ENCODE results near the gene VPS8.
A peak's percentile ranks its signal among the peaks of the same experiment; 100 is the strongest.

Gene VPS8

DNA sequence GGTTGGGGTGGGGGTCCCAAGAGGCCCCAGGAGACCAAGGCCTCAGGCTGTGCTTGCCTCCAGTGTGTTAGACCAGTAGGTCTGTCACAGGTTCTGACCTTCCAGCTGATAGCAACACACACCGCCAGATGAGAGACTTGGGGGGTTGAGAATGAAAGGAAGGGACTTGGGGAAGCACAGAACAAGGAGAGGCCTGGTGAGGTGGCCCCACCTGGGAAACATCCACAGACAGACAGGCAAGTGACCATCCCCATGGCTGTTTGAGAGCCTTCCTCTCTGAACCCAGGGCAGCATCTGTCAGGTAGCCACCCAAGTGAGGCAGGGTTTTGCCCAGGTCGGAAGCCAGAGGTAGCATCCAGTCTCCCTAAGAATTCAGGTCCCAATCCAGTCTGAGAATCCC is 35.0 kb upstream of the VPS8 start:
- Mint-ChIP-seq H3K4me3 (no peak overlapping the region), H3K27ac (no peak overlapping the region), H3K36me3 (no peaks in the 10 kb centered on the region), H3K9me3 (no peaks in the 10 kb centered on the region), H3K27me3 (peaks cover 52% of the 10 kb centered on the region), H3K4me1 (peaks cover 6% of the 10 kb centered on the region)
- ATAC-seq = no peak

DNA sequence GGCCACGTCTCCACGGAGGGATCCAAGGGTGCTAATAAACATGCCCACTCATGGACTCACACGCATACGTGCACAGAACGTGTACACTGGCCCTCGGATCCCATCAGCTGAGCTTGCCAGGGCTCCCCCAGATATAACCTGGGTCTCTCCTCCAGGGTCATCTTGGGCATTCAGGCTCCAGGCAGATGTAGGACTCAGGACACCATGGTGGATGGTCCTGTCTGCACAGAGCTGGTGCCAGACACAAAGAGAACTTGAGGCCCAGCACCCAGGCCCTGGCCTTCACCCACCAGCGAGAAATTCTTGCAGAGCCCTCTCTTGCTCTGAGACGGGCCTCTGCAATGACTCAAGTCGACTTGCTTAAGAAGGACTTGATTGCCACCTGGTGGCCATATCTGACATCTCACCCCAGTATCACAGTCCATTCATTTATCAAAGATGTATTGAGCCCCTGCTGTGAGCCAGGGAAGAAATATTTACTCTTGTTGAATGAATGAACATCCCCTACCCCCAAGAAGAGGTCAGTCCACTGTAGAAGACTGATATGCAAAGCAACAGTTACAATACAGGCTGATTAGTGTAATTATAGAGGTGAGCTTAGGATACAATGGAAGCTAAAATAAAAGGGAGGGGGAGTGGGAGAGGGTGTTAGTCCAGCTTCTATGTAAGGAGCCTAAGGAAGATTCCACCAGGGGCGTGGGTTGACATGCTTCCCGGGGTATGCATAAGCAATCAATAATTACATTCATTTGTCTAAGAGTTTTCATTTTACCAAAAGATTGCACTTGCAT is 34.2 kb upstream of the VPS8 start:
- Mint-ChIP-seq H3K4me3 (no peak overlapping the region), H3K4me1 (peaks cover 2% of the 10 kb centered on the region), H3K27ac (no peak overlapping the region), H3K9me3 (no peaks in the 10 kb centered on the region), H3K27me3 (peaks cover 54% of the 10 kb centered on the region), H3K36me3 (no peaks in the 10 kb centered on the region)
- peak; percentile 88 for ATAC-seq

DNA sequence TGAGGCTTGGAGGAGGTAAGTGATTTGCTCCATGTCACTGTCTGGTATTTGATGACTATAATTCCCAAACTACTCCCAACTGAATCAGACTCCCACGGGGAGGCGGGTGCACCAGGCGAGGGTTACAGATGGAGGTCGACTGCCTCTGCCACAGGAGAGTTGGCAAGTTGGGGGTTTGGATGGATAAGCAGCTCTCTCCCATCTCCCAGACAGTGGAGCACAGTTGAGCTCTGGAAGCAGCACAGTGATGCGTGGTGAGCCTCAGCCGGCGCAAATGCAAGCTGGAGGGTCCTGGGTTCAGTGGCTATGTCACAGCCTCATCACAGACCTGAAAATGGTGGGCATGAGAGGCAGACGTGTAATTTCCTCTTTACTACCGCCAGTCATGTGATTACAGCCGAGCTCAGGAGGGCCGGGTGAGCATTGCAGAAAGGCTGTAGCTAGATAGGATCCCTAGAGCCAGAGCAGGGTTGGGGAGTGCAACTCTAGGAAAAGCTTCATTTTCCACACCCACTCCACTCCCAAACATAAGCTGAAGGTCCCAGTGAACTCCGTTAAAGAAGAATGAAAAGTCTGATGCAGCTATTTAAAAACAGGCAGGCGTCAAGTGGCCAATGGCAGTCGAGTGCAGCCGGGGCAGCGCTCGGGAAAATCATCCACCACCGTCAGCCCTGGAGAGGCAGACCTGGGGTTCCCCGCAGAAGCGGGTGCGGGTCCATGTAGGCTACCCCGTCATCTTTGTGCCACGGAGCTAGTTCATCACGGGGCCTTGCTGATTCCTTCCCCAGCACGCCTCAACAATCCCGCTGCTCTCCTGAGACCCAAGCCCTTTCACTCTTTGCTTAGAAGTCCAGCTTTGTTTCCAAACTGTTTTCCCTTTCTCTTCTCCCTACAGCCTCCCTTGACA is 33.3 kb upstream of the VPS8 start:
- no peak for ATAC-seq
- Mint-ChIP-seq H3K9me3 (no peaks in the 10 kb centered on the region), H3K36me3 (no peaks in the 10 kb centered on the region), H3K4me3 (no peak overlapping the region), H3K4me1 (no peaks in the 10 kb centered on the region), H3K27ac (no peak overlapping the region), H3K27me3 (peaks cover 63% of the 10 kb centered on the region)

- no peak for ATAC-seq
- H3K27ac Mint-ChIP-seq = no peak overlapping the region
- H3K36me3 Mint-ChIP-seq = no peaks in the 10 kb centered on the region
- no peaks in the 10 kb centered on the region for H3K9me3 Mint-ChIP-seq
- no peak overlapping the region for H3K4me3 Mint-ChIP-seq
- H3K4me1 Mint-ChIP-seq = peaks cover 14% of the 10 kb centered on the region
- peaks cover 75% of the 10 kb centered on the region for H3K27me3 Mint-ChIP-seq
Observed at GRCh38 chr3:184780981-184781515, 30.9 kb upstream of the VPS8 start.

DNA sequence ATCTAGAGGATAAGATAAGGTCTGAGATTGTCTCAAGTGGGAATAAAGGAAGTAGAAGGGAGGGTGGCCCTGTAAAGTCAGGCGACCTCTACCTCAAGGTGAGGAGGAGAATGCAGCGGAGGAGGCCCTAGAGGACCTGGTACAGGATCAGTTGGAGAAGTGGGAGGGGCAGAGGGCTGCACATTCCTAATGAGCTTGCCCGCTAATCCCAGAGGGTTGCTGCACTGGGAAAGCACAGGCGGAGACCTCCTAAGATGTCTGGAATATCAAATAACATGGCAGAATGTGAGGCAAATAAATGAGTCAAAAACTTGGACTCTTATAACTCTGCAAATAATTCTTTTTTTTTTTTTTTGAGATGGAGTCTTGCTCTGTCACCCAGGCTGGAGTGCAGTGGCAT is 30.2 kb upstream of the VPS8 start:
- no peak overlapping the region for H3K4me3 Mint-ChIP-seq
- H3K9me3 Mint-ChIP-seq = no peaks in the 10 kb centered on the region
- peaks cover 14% of the 10 kb centered on the region for H3K4me1 Mint-ChIP-seq
- ATAC-seq = no peak
- H3K27me3 Mint-ChIP-seq = peaks cover 72% of the 10 kb centered on the region
- H3K27ac Mint-ChIP-seq = no peak overlapping the region
- H3K36me3 Mint-ChIP-seq = no peaks in the 10 kb centered on the region

DNA sequence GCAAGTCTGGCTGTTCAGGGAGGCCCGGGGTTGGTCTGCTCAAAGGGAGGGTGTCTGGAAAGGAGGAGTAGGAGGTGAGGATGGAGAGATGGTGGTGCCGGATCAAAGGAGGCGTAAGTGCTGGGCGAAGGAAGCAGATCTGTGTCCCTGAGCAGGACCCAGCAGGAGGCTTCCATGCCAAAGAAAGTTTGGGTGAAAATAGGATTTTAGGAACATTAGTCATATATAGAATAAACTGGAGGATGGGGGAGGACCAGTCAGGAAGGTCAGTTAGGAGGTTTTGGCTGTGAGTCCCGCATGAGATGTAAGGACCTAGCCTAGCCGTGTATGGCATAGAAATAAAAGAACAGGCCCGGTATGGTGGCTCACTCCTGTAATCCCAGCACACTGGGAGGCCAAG is 28.6 kb upstream of the VPS8 start:
- H3K27ac Mint-ChIP-seq = no peak overlapping the region
- H3K27me3 Mint-ChIP-seq = peaks cover 62% of the 10 kb centered on the region
- H3K36me3 Mint-ChIP-seq = no peaks in the 10 kb centered on the region
- no peak overlapping the region for H3K4me3 Mint-ChIP-seq
- ATAC-seq = no peak
- H3K4me1 Mint-ChIP-seq = peaks cover 14% of the 10 kb centered on the region
- no peaks in the 10 kb centered on the region for H3K9me3 Mint-ChIP-seq

- H3K4me3 Mint-ChIP-seq = no peak overlapping the region
- no peak for ATAC-seq
- H3K27me3 Mint-ChIP-seq = peaks cover 46% of the 10 kb centered on the region
Observed at GRCh38 chr3:184784731-184785500, 27.1 kb upstream of the VPS8 start.

DNA sequence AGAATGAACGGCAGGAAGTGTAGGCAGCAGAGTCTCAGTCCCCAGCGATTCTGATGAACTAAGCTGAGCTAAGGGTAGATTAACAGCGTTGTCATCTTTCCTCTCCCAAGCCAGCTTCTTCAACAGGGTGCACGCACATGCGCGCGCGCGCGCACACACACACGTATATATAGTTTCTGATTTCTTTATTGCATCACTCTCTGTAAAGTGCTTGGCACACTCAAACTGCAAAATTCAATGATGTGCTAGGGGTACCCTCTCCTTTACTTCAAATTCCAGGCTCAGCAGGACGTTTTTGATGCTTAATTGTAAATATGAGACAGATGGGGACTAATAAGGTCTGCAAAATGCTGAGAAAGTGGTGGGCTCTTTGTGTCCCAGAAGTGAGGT is 26.1 kb upstream of the VPS8 start:
- no peaks in the 10 kb centered on the region for H3K36me3 Mint-ChIP-seq
- H3K27me3 Mint-ChIP-seq = peaks cover 37% of the 10 kb centered on the region
- peaks cover 14% of the 10 kb centered on the region for H3K4me1 Mint-ChIP-seq
- no peak for ATAC-seq
- no peaks in the 10 kb centered on the region for H3K9me3 Mint-ChIP-seq
- H3K4me3 Mint-ChIP-seq = no peak overlapping the region
- H3K27ac Mint-ChIP-seq = no peak overlapping the region

More at GRCh38 chr3:184784731-184785500, 27.1 kb upstream of the VPS8 start:
- H3K4me1 Mint-ChIP-seq = peaks cover 14% of the 10 kb centered on the region
- H3K36me3 Mint-ChIP-seq = no peaks in the 10 kb centered on the region
- no peaks in the 10 kb centered on the region for H3K9me3 Mint-ChIP-seq
- no peak overlapping the region for H3K27ac Mint-ChIP-seq

DNA sequence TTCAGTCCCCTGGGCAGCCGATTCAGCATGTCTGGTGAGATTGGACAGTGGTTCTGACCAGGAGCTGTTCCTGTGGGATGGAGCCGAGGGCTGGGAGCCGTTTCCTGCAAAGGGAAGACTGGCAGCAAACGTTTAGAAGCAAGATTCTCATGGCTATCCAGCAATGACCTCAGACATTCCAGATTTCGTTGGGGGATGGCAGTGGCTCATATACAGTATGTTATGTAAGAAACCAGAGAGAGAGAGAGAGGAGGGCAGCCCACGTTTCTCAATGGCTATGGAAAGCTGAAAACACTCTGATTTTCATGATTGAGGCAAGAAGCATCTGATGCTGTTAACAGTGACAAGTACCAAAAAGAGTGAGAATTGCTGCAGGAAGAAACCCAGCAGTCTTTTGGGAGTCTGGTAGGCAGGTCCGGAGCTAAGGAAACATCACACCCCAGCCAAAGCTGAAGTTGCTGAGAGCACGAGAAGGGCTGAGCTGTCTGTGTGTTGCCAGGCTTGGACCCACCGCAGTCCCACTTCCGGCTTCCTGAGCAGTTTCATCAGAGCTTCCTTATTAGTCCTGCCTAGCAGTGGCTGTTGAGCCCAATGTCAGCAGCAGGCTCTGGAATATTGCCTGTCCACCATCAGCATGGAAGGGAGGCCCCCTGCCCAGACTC is 25.6 kb upstream of the VPS8 start:
- H3K27ac Mint-ChIP-seq = no peak overlapping the region
- H3K36me3 Mint-ChIP-seq = no peaks in the 10 kb centered on the region
- H3K27me3 Mint-ChIP-seq = peaks cover 31% of the 10 kb centered on the region
- no peak for ATAC-seq
- peaks cover 14% of the 10 kb centered on the region for H3K4me1 Mint-ChIP-seq
- no peak overlapping the region for H3K4me3 Mint-ChIP-seq
- H3K9me3 Mint-ChIP-seq = no peaks in the 10 kb centered on the region

DNA sequence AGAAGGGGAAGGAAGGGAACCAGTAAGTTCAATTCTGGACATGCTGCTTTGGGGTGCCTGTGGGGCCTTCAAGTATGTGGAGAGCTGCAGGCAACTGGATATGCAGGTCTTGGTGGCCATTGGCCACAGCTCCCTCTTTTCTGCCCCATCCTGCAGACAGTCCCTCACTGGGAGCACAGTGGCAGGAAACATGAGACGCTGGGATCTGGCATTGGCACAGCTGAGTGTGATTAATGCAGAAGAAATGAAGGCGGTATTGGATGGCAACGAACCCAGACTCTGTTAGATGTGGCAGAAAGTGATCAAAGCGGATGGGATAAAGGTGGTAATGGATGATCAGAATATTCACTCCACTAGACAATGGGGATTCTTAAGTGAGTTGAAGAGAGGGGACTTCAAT is 23.2 kb upstream of the VPS8 start:
- no peak for ATAC-seq
- Mint-ChIP-seq H3K4me1 (peaks cover 14% of the 10 kb centered on the region), H3K27ac (no peak overlapping the region), H3K27me3 (peaks cover 15% of the 10 kb centered on the region), H3K36me3 (no peaks in the 10 kb centered on the region), H3K4me3 (no peak overlapping the region), H3K9me3 (no peaks in the 10 kb centered on the region)

GRCh38 chr3:184789314-184789998 is 22.5 kb upstream of the VPS8 start:
- Mint-ChIP-seq H3K9me3 (no peaks in the 10 kb centered on the region), H3K4me3 (no peak overlapping the region), H3K27me3 (peaks cover 16% of the 10 kb centered on the region), H3K27ac (no peak overlapping the region), H3K4me1 (peaks cover 13% of the 10 kb centered on the region), H3K36me3 (no peaks in the 10 kb centered on the region)
- no peak for ATAC-seq

DNA sequence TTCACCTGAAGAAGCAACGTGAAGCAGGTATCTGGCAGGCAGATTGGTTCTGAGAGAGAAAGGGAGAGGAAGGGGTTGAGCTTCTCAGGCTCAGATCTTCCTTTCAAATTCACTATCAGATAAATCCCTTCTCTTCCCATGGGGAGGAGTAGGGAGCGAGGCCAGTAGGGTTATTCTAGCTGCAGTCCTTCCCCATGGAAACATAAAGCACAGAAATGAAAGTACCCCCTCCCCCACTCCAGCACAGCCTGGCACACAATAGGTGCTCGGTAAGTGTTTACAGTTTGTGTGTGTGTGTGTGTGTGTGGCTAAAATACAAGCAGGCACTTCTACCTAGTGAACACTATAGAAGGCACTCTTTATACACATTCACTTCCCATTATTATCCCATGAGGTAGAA is 20.8 kb upstream of the VPS8 start:
- Mint-ChIP-seq H3K27me3 (peaks cover 11% of the 10 kb centered on the region), H3K9me3 (no peaks in the 10 kb centered on the region), H3K27ac (no peak overlapping the region), H3K4me3 (no peak overlapping the region), H3K36me3 (no peaks in the 10 kb centered on the region), H3K4me1 (no peaks in the 10 kb centered on the region)
- ATAC-seq = no peak

DNA sequence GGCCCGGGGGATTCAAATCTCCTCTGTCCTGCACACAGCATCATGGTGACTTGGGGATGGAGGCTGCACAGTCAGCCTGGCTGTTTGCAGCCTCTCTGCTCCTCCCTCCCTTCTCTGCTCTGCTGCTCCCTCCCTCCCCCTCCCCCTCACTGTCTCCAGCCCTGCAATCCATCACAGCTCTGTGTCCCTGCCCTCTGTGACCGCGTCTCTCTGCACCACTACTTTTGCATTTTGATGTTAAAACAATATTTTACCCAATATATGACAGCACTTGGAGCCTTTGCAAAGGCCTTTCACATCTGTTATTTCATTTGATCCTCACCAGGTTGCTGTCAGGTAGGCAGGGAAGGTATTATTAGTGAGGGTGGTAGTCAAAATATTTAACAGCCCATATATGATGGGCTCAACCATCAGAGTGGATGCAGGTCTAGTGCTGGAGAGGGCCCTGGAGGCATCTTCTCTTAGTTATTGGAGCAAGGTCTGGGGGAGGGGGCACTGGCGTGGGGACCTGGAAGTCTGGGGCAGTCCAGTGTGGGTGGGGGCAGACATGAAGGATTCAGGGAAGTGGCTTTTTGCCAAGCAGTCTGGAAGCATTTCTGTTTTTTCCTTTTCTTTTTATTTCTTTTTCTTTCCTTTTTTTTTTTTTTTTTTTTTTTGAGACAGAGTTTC is 16.3 kb upstream of the VPS8 start:
- H3K27me3 Mint-ChIP-seq = peaks cover 41% of the 10 kb centered on the region
- H3K27ac Mint-ChIP-seq = no peak overlapping the region
- H3K36me3 Mint-ChIP-seq = no peaks in the 10 kb centered on the region
- H3K4me1 Mint-ChIP-seq = no peaks in the 10 kb centered on the region
- H3K9me3 Mint-ChIP-seq = no peaks in the 10 kb centered on the region
- H3K4me3 Mint-ChIP-seq = no peak overlapping the region
- peak; percentile 27 for ATAC-seq

GRCh38 chr3:184796551-184796950 is 15.4 kb upstream of the VPS8 start:
- H3K27ac Mint-ChIP-seq = no peak overlapping the region
- peaks cover 50% of the 10 kb centered on the region for H3K27me3 Mint-ChIP-seq
- no peak for ATAC-seq
- H3K4me1 Mint-ChIP-seq = no peaks in the 10 kb centered on the region
- no peaks in the 10 kb centered on the region for H3K36me3 Mint-ChIP-seq
- no peaks in the 10 kb centered on the region for H3K9me3 Mint-ChIP-seq
- no peak overlapping the region for H3K4me3 Mint-ChIP-seq
